CD14-positive monocyte (primary cell): ENCODE measurements around the gene BCAT1. TPM values are rescaled to one million over a fixed set of nuclear protein-coding genes. Genes with fewer than 3 reads are reported as not detected.
A peak's percentile ranks its signal among the peaks of the same experiment; 100 is the strongest.

Experiments
- DNase-seq, 3 donors: peaks; one replicate each; pipeline ENCODE4 v3.0.0-alpha.2; 2011 to 2022
- H2AFZ ChIP-seq: 2 replicates; pipeline ENCODE4 v1.6.0; 2012; ENCODE audit warnings: mild to moderate bottlenecking, low read depth, low read length, inconsistent platforms; ENCODE audit not compliant: insufficient read depth, poor library complexity, severe bottlenecking
- H3K27ac ChIP-seq, 2 donors: 1 replicate in 1 of 2; 2 replicates in 1 of 2; pipeline ENCODE4 v1.5.1; 2012 to 2013; ENCODE audit warnings: low read length in 2 of 2, control low read depth in 1 of 2, inconsistent platforms in 1 of 2, low read depth in 1 of 2, mild to moderate bottlenecking in 1 of 2
- H3K27me3 ChIP-seq, 2 donors: one replicate each; pipeline versions ENCODE4 v1.6.0 to v1.6.1; 2011 to 2013; ENCODE audit warnings: low read length in 2 of 2; ENCODE audit not compliant: control insufficient read depth in 2 of 2, insufficient read depth in 2 of 2
- H3K36me3 ChIP-seq, 2 donors: replicated peaks in 1 of 2; 1 replicate in 1 of 2; 2 replicates in 1 of 2; pipeline versions ENCODE4 v1.5.1 to v1.6.1; 2012 to 2013; ENCODE audit warnings: low read length in 2 of 2, control low read depth in 1 of 2, inconsistent platforms in 1 of 2, mild to moderate bottlenecking in 1 of 2; ENCODE audit not compliant: insufficient read depth in 2 of 2, control insufficient read depth in 1 of 2
- H3K4me1 ChIP-seq, 2 donors: 1 replicate in 1 of 2; 2 replicates in 1 of 2; pipeline versions ENCODE4 v1.5.1 to v1.6.1; 2012 to 2013; ENCODE audit warnings: low read length in 2 of 2, control low read depth in 1 of 2, inconsistent platforms in 1 of 2, mild to moderate bottlenecking in 1 of 2, moderate library complexity in 1 of 2; ENCODE audit not compliant: insufficient read depth in 2 of 2, control insufficient read depth in 1 of 2
- H3K4me2 ChIP-seq: replicated peaks from 2 replicates; pipeline ENCODE3; 2012; ENCODE audit warnings: low read length, moderate library complexity, mild to moderate bottlenecking; ENCODE audit not compliant: poor library complexity, severe bottlenecking; ENCODE audit errors: extremely low read depth
- H3K4me3 ChIP-seq, 3 experiments: fragments of 200-600 bp in 1 of 3; sonication (generic) in 1 of 3; replicated peaks in 1 of 3; 1 replicate in 2 of 3; 2 replicates in 1 of 3; pipeline ENCODE4 v1.5.1; 2011 to 2013; ENCODE audit warnings: low read length in 3 of 3, mild to moderate bottlenecking in 3 of 3, control low read depth in 2 of 3, low read depth in 2 of 3, inconsistent platforms in 1 of 3, moderate library complexity in 1 of 3
- H3K79me2 ChIP-seq: 2 replicates; pipeline ENCODE4 v1.6.0; 2012; ENCODE audit warnings: mild to moderate bottlenecking, control low read depth, inconsistent platforms, low read length, moderate library complexity; ENCODE audit not compliant: insufficient read depth
- H3K9ac ChIP-seq: 2 replicates; pipeline ENCODE4 v1.6.0; 2017; ENCODE audit warnings: low read length, mild to moderate bottlenecking; ENCODE audit not compliant: insufficient read depth, poor library complexity, severe bottlenecking
- H3K9me3 ChIP-seq, 2 donors: replicated peaks in 1 of 2; 1 replicate in 1 of 2; 2 replicates in 1 of 2; pipeline versions ENCODE4 v1.5.1 to v1.6.1; 2012 to 2013; ENCODE audit warnings: low read length in 2 of 2, control low read depth in 1 of 2; ENCODE audit not compliant: control insufficient read depth in 1 of 2, insufficient read depth in 1 of 2
- H4K20me1 ChIP-seq: 2 replicates; pipeline ENCODE4 v1.6.0; 2012; ENCODE audit warnings: mild to moderate bottlenecking, low read length, control low read depth, moderate library complexity; ENCODE audit not compliant: insufficient read depth
- H3K27ac Mint-ChIP-seq, 7 donors: one replicate each; pipeline ENCODE4 v1.8.0; 2020; ENCODE audit warnings: mild to moderate bottlenecking in 7 of 7, mixed read lengths in 7 of 7, moderate library complexity in 6 of 7, inconsistent platforms in 2 of 7
- H3K27me3 Mint-ChIP-seq, 3 donors: one replicate each; pipeline ENCODE4 v1.8.0; 2021 to 2022; ENCODE audit warnings: low read depth in 3 of 3, mild to moderate bottlenecking in 3 of 3, mixed read lengths in 3 of 3, moderate library complexity in 3 of 3, inconsistent platforms in 1 of 3
- H3K36me3 Mint-ChIP-seq, 2 donors: one replicate each; pipeline ENCODE4 v1.8.0; 2020; ENCODE audit warnings: mixed read lengths in 2 of 2, inconsistent platforms in 1 of 2, mild to moderate bottlenecking in 1 of 2
- H3K4me1 Mint-ChIP-seq: one replicate; pipeline ENCODE4 v1.8.0; 2020; ENCODE audit warnings: mild to moderate bottlenecking, mixed read lengths
- H3K4me3 Mint-ChIP-seq, 2 donors: one replicate each; pipeline ENCODE4 v1.8.0; 2020; ENCODE audit warnings: mild to moderate bottlenecking in 2 of 2, mixed read lengths in 2 of 2, moderate library complexity in 1 of 2
- H3K9me3 Mint-ChIP-seq, 7 donors: one replicate each; pipeline ENCODE4 v1.8.0; 2020 to 2022; ENCODE audit warnings: mixed read lengths in 7 of 7, mild to moderate bottlenecking in 6 of 7, moderate library complexity in 6 of 7, inconsistent platforms in 2 of 7
- CTCF ChIP-seq: fragments of 200-600 bp; IDR thresholded peaks from one replicate; pipeline ENCODE4 v1.8.0; 2022; ENCODE audit warnings: antibody characterized with exemption, mild to moderate bottlenecking
- WGBS: methylation state at CpG from one replicate; pipeline ENCODE4 v1.1.5; 2013; ENCODE audit warnings: missing lambda C conversion rate; ENCODE audit not compliant: insufficient coverage; 5-methylcytosine and 5-hydroxymethylcytosine counted together
- intact Hi-C, 2 donors: fragments of 100-400 bp; cut with micrococcal nuclease; formaldehyde crosslinking; loops; one replicate each; pipeline versions ENCODE4 v1.15.0 to v1.15.1; 2023
- polyA plus RNA-seq, 3 donors: library from polyadenylated mRNA; depleted of rRNA in 1 of 3; unstranded in 2 of 3; stranded (reverse) in 1 of 3; fragments of 300-500 nt in 2 of 3; fragments of >200 nt in 1 of 3; fragmentation: Illumina TruSeq in 2 of 3; gene quantifications; 1 replicate in 2 of 3; 2 replicates in 1 of 3; pipeline ENCODE4 v1.2.3, GENCODE V29; 2012 to 2021

The BCAT1 gene
- polyA plus RNA-seq, 3 donors: 3.5 to 16.9 (median 15.2) TPM

- Histone ChIP-seq H3K9me3 (no peaks in the 10 kb centered on the region), H4K20me1 (no peaks in the 10 kb centered on the region), H3K27me3 (no peaks in the 10 kb centered on the region), H3K4me1 (no peaks in the 10 kb centered on the region), H2AFZ (no peak overlapping the region), H3K9ac (no peak overlapping the region), H3K36me3 (no peaks in the 10 kb centered on the region), H3K79me2 (no peaks in the 10 kb centered on the region), H3K27ac (no peak overlapping the region), H3K4me3 (no peak overlapping the region), H3K4me2 (no peak overlapping the region)
- intact Hi-C loops: no loop called here
- TF ChIP-seq CTCF: no peak
- peaks cover 0 to 16% (median 8%) of the 10 kb centered on the region in 7 donors for H3K9me3 Mint-ChIP-seq
- DNase-seq: no peak
- H3K4me1 Mint-ChIP-seq: no peaks in the 10 kb centered on the region
- peak overlapping the region in 1 of 7 donors; percentile 23 for H3K27ac Mint-ChIP-seq
- no peak overlapping the region for H3K4me3 Mint-ChIP-seq
- H3K36me3 Mint-ChIP-seq: peaks cover 0 to 7% of the 10 kb centered on the region in 2 donors
- no peaks in the 10 kb centered on the region for H3K27me3 Mint-ChIP-seq
Measured at GRCh38 chr12:24864796-24865125, 84.1 kb downstream of the BCAT1 start.

- H3K4me1 ChIP-seq: no peaks in the 10 kb centered on the region
- no peak overlapping the region for H3K27ac ChIP-seq
- no peaks in the 10 kb centered on the region for H3K9me3 ChIP-seq
- no peak overlapping the region for H2AFZ ChIP-seq
- peak in 1 of 3 donors; percentile 15 for DNase-seq
- no peak for TF ChIP-seq CTCF
- Mint-ChIP-seq H3K36me3 (peaks cover 0 to 8% of the 10 kb centered on the region in 2 donors), H3K27me3 (peaks cover 0 to 4% (median 0%) of the 10 kb centered on the region in 3 donors), H3K4me1 (no peaks in the 10 kb centered on the region), H3K27ac (no peak overlapping the region), H3K4me3 (no peak overlapping the region), H3K9me3 (peaks cover 0 to 14% (median 11%) of the 10 kb centered on the region in 7 donors)
- H3K36me3 ChIP-seq: no peaks in the 10 kb centered on the region
- H3K9ac ChIP-seq: no peak overlapping the region
- no peaks in the 10 kb centered on the region for H3K79me2 ChIP-seq
- H3K4me3 ChIP-seq: no peak overlapping the region
- H3K27me3 ChIP-seq: no peaks in the 10 kb centered on the region
- H3K4me2 ChIP-seq: no peak overlapping the region
- H4K20me1 ChIP-seq: no peaks in the 10 kb centered on the region
- WGBS: 100% methylated on average over 1 of the region's 1 CpG
- intact Hi-C loops: no loop called here
Measured at GRCh38 chr12:24861766-24862540, 86.9 kb downstream of the BCAT1 start.
